ENCODE measurements around the gene ST6GALNAC2. TPM values are rescaled to one million over a fixed set of nuclear protein-coding genes. Genes with fewer than 3 reads are reported as not detected.
A peak's percentile ranks its signal among the peaks of the same experiment; 100 is the strongest.
"Not testable (repeated sequence)": the region's sequence is repeated elsewhere in the genome, so short reads cannot be mapped to it uniquely, and the experiment has no call there.

ST6GALNAC2 gene
- total RNA-seq, 1 donor from 2014 or later: 0.32 TPM

DNA sequence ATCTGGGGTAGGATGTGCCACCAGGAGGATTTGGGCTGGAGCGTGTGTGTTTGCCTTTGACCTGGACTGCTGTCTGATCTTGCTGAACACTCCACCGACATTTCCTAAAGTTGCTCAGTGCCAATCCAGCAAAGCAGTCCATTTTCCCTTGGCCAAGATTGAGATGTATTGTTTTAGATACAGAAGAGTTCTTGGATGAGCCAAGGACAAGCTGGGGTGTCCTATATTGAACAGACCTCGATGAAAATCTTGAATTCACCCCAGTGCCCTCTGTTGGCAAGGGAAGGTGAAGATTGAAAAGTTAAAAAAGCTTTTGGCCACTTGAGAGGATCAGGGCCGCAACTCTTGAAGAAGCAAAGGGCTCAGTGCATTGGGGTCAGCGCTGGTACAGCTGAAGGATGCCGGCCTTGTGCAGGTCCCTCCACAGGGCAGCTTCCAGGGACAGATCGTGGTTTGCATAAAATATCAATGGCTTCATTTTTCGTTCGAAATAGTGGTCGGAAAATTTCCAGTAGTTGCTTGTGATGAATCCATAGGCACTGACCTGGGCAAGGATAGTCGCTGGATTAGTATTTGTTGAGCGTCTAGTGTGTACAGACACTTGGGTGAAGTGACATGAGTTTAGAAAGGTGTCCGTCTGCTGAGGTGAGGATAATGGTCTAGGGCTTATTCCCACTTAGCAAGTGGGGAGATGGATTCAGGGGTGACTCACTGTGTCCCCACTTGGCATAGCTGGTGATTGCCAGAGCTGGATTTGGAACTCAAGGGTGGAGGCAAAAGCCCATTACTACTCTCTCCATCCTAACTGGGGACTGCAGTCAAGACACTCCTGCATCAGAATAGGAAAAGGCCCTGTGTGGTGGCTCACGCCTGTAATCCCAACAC, 19.7 kb downstream of the ST6GALNAC2 start:
- Mint-ChIP-seq H3K27me3 (ENCODE audit: unreplicated experiment) (peaks cover 10% of the 10 kb centered on the region), H3K4me3 (ENCODE audit: unreplicated experiment) (peak overlapping the region; percentile 3), H3K27ac (ENCODE audit: unreplicated experiment) (peak overlapping the region; percentile 3), H3K9me3 (ENCODE audit: unreplicated experiment) (peaks cover 6% of the 10 kb centered on the region), H3K36me3 (ENCODE audit: unreplicated experiment) (no peaks in the 10 kb centered on the region), H3K4me1 (ENCODE audit: low read depth, unreplicated experiment) (peaks cover 4% of the 10 kb centered on the region)
- TF ChIP-seq, protein P1, sequence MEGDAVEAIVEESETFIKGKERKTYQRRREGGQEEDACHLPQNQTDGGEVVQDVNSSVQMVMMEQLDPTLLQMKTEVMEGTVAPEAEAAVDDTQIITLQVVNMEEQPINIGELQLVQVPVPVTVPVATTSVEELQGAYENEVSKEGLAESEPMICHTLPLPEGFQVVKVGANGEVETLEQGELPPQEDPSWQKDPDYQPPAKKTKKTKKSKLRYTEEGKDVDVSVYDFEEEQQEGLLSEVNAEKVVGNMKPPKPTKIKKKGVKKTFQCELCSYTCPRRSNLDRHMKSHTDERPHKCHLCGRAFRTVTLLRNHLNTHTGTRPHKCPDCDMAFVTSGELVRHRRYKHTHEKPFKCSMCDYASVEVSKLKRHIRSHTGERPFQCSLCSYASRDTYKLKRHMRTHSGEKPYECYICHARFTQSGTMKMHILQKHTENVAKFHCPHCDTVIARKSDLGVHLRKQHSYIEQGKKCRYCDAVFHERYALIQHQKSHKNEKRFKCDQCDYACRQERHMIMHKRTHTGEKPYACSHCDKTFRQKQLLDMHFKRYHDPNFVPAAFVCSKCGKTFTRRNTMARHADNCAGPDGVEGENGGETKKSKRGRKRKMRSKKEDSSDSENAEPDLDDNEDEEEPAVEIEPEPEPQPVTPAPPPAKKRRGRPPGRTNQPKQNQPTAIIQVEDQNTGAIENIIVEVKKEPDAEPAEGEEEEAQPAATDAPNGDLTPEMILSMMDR (IDR thresholded peaks at IDR 0.05; ENCODE audit: partially characterized antibody, unreplicated experiment): no peak
- no peak for DNase-seq

- not testable (repeated sequence) for DNase-seq; H3K9me3 Mint-ChIP-seq (ENCODE audit: unreplicated experiment); H3K36me3 Mint-ChIP-seq (ENCODE audit: unreplicated experiment); H3K4me1 Mint-ChIP-seq (ENCODE audit: low read depth, unreplicated experiment); H3K27me3 Mint-ChIP-seq (ENCODE audit: unreplicated experiment); H3K4me3 Mint-ChIP-seq (ENCODE audit: unreplicated experiment)
- H3K27ac Mint-ChIP-seq (ENCODE audit: unreplicated experiment): peak overlapping the region; percentile 3
These were observed 20.5 kb downstream of the ST6GALNAC2 start for GRCh38 chr17:76564991-76565727.

GRCh38 chr17:76563359-76563758, 22.3 kb downstream of the ST6GALNAC2 start:
- DNase-seq; H3K27ac Mint-ChIP-seq (ENCODE audit: unreplicated experiment); H3K9me3 Mint-ChIP-seq (ENCODE audit: unreplicated experiment); H3K4me3 Mint-ChIP-seq (ENCODE audit: unreplicated experiment); H3K36me3 Mint-ChIP-seq (ENCODE audit: unreplicated experiment): not testable (repeated sequence)
- Mint-ChIP-seq H3K4me1 (ENCODE audit: low read depth, unreplicated experiment) (peaks cover 14% of the 10 kb centered on the region), H3K27me3 (ENCODE audit: unreplicated experiment) (peaks cover 13% of the 10 kb centered on the region)

DNA sequence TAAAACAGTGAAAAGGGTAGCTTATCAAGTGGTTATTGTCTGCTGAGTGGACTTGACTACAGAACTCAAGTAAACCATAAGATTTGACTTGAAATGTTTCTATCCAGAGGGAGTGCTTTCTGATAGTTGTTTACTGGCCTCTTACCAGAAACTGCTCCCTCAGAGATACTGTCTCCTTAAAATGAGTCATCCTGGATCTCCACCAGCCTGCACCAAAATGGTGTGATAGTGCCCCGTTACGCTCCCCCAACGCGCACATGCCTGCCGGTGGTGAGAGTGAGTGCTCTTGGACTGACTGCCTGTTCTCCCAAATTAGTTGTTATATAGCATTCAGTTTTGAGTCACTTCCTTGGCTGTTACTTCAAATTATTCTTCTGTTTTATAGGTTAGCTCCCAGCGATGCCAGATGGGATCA, 22.9 kb downstream of the ST6GALNAC2 start:
- Mint-ChIP-seq H3K27me3 (ENCODE audit: unreplicated experiment) (peaks cover 13% of the 10 kb centered on the region), H3K36me3 (ENCODE audit: unreplicated experiment) (no peaks in the 10 kb centered on the region), H3K4me3 (ENCODE audit: unreplicated experiment) (no peak overlapping the region), H3K9me3 (ENCODE audit: unreplicated experiment) (peaks cover 8% of the 10 kb centered on the region), H3K27ac (ENCODE audit: unreplicated experiment) (no peak overlapping the region), H3K4me1 (ENCODE audit: low read depth, unreplicated experiment) (peaks cover 14% of the 10 kb centered on the region)
- DNase-seq: no peak
- TF ChIP-seq, protein P1 (IDR thresholded peaks at IDR 0.05; ENCODE audit: partially characterized antibody, unreplicated experiment): no peak

GRCh38 chr17:76561799-76562268, 23.8 kb downstream of the ST6GALNAC2 start:
- no peak overlapping the region for H3K27ac Mint-ChIP-seq (ENCODE audit: unreplicated experiment)
- TF ChIP-seq, protein P1 (IDR thresholded peaks at IDR 0.05; ENCODE audit: partially characterized antibody, unreplicated experiment): no peak
- peaks cover 11% of the 10 kb centered on the region for H3K27me3 Mint-ChIP-seq (ENCODE audit: unreplicated experiment)
- H3K9me3 Mint-ChIP-seq (ENCODE audit: unreplicated experiment): peaks cover 12% of the 10 kb centered on the region
- no peak for DNase-seq
- no peak overlapping the region for H3K4me3 Mint-ChIP-seq (ENCODE audit: unreplicated experiment)
- no peaks in the 10 kb centered on the region for H3K36me3 Mint-ChIP-seq (ENCODE audit: unreplicated experiment)
- H3K4me1 Mint-ChIP-seq (ENCODE audit: low read depth, unreplicated experiment): peaks cover 11% of the 10 kb centered on the region

Measured in glutamatergic neuron (in vitro differentiated cells).